Urinary bladder (tissue), 4 donors: ENCODE data around the gene ITIH6. TPM values are rescaled to one million over a fixed set of nuclear protein-coding genes. Genes with fewer than 3 reads are reported as not detected.
A peak's percentile ranks its signal among the peaks of the same experiment; 100 is the strongest.
"Not testable (repeated sequence)": the region's sequence is repeated elsewhere in the genome, so short reads cannot be mapped to it uniquely, and the experiment has no call there.

Source experiments
- DNase-seq: peaks from one replicate; pipeline ENCODE4 v3.0.0-alpha.2; 2015; ENCODE audit errors: extremely low spot score
- H3K27ac ChIP-seq: one replicate; pipeline ENCODE4 v1.5.1; 2013; ENCODE audit warnings: low read depth, mild to moderate bottlenecking, moderate library complexity
- H3K36me3 ChIP-seq: one replicate; pipeline ENCODE4 v1.6.1; 2013; ENCODE audit warnings: mild to moderate bottlenecking, moderate library complexity; ENCODE audit not compliant: insufficient read depth
- H3K4me1 ChIP-seq: one replicate; pipeline ENCODE4 v1.6.1; 2013; ENCODE audit warnings: mild to moderate bottlenecking, moderate library complexity; ENCODE audit not compliant: insufficient read depth
- H3K4me3 ChIP-seq: one replicate; pipeline ENCODE4 v1.5.1; 2013; ENCODE audit warnings: low read depth, low read length
- WGBS: extraction: QIAGEN DNeasy Blood & Tissue Kit; methylation state at CpG from one replicate; pipeline ENCODE4 v1.1.7; 2013; 5-methylcytosine and 5-hydroxymethylcytosine counted together
- polyA plus RNA-seq: library from polyadenylated mRNA; stranded (reverse); fragments of 200-250 nt; gene quantifications from one replicate; pipeline ENCODE4 v1.2.3, GENCODE V29; 2013
- total RNA-seq: library from RNA; depleted of rRNA; stranded (reverse); fragments of >200 nt; gene quantifications from one replicate; pipeline ENCODE4 v1.2.3, GENCODE V29; 2014
- donor health status: healthy with polysubstance abuse.
- donor health status: healthy.

Gene ITIH6, protein sequence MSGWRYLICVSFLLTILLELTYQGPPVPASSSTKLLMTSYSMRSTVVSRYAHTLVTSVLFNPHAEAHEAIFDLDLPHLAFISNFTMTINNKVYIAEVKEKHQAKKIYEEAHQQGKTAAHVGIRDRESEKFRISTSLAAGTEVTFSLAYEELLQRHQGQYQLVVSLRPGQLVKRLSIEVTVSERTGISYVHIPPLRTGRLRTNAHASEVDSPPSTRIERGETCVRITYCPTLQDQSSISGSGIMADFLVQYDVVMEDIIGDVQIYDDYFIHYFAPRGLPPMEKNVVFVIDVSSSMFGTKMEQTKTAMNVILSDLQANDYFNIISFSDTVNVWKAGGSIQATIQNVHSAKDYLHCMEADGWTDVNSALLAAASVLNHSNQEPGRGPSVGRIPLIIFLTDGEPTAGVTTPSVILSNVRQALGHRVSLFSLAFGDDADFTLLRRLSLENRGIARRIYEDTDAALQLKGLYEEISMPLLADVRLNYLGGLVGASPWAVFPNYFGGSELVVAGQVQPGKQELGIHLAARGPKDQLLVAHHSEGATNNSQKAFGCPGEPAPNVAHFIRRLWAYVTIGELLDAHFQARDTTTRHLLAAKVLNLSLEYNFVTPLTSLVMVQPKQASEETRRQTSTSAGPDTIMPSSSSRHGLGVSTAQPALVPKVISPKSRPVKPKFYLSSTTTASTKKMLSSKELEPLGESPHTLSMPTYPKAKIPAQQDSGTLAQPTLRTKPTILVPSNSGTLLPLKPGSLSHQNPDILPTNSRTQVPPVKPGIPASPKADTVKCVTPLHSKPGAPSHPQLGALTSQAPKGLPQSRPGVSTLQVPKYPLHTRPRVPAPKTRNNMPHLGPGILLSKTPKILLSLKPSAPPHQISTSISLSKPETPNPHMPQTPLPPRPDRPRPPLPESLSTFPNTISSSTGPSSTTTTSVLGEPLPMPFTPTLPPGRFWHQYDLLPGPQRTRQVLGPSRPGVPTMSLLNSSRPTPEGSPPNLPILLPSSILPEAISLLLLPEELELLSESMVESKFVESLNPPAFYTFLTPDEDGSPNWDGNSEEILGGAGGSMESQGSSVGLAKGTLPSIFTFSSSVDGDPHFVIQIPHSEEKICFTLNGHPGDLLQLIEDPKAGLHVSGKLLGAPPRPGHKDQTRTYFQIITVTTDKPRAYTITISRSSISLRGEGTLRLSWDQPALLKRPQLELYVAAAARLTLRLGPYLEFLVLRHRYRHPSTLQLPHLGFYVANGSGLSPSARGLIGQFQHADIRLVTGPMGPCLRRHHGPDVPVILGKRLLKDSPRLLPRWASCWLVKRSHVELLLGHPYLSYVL
- total RNA-seq (0.05 TPM), polyA plus RNA-seq (0.01 TPM)

DNA sequence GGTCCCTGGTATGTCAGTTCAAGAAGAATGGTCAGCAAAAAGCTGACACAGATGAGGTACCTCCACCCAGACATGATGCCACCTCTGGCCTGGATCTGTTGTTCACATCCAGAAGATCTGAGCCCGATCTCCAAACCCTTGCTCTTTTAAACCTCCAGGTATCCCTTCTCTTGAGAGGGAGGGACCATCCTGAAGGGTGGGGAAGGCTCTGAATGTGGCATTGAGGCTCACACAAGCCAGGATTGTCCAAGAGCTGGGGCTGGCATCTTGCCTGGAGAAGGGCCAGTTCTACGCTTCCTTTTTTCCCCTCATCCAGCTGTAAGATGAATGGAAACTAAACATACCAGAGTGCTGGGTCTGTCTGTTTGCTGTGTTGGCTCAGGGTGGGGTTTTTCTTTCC, at the start of gene ITIH6:
Gene ITIH6 (minus strand): TSS at position 119 of the 400 bp plus-strand sequence. CDS start 45 bp downstream, at position 74.
- H3K4me1 ChIP-seq, result no peaks in the 10 kb centered on the region
- no peak for DNase-seq
- no peak within 1 kb of the TSS for H3K4me3 ChIP-seq
- no peaks in the 10 kb centered on the region for H3K36me3 ChIP-seq
- H3K27ac ChIP-seq, result no peak within 1 kb of the TSS
- 60% methylated on average over 2 of the region's 2 CpGs for WGBS

DNA sequence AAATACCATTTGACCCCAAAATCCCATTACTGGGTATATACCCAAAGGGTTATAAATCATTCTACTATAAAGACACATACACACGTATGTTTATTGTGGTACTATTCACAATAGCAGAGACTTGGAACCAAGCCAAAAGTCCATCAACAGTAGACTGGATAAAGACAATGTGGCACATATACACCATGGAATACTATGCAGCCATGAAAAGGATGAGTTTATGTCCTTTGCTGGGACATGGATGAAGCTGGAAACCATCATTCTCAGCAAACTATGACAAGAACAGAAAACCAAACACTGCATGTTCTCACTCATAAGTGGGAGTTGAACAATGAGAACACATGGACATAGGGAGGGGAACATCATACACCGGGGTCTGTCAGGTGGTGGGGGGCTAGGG, 49.6 kb upstream of the ITIH6 start:
- H3K36me3 ChIP-seq, H3K4me1 ChIP-seq, H3K4me3 ChIP-seq, H3K27ac ChIP-seq, DNase-seq: not testable (repeated sequence)
- 86% methylated on average over 2 of the region's 2 CpGs for WGBS

DNA sequence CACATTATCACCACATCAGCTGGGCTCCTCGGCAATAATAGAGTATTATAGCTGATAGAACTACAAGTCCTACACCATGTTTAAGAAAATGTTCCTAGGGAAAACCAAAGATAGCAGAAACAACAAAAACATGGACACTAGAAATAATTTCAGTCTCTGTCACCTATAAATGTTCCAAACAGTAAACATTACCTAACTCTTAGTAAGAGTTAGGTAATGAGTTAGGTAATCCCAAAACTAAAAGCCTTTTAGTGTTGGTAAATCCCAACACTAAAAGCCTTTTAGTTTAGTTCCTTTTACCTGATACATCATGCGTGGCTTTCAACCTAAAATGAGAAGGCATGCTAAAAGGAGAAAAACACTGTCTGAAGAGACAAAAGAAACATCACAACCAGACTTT, 45.0 kb upstream of the ITIH6 start:
- WGBS, result 84% methylated on average over 2 of the region's 2 CpGs
- Histone ChIP-seq H3K4me1 (no peaks in the 10 kb centered on the region), H3K4me3 (no peak overlapping the region), H3K36me3 (no peaks in the 10 kb centered on the region), H3K27ac (no peak overlapping the region)
- DNase-seq, result no peak

DNA sequence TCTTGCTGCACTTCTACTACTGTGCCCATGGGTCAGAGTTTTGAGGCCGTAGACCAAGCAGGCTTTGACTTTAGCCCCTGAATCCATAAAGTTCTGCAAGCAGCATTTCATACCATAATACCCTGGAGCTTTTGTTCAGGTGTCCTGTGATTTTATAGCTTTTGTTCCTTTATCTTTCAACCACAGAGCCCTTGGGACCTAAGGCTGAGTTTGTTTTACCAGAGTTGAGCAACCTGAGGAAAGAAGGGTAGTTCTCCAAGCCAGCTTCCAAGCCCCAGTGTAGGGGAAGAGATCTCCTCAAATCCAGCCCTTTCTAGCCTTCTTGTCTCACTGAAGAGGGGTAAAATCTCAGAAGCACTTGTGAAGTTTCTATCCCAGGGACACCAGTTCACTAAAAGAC, 44.6 kb upstream of the ITIH6 start:
- WGBS, result 83% methylated on average over 1 of the region's 1 CpG
- Histone ChIP-seq H3K27ac (no peak overlapping the region), H3K36me3 (no peaks in the 10 kb centered on the region), H3K4me1 (no peaks in the 10 kb centered on the region), H3K4me3 (no peak overlapping the region)
- no peak for DNase-seq

DNA sequence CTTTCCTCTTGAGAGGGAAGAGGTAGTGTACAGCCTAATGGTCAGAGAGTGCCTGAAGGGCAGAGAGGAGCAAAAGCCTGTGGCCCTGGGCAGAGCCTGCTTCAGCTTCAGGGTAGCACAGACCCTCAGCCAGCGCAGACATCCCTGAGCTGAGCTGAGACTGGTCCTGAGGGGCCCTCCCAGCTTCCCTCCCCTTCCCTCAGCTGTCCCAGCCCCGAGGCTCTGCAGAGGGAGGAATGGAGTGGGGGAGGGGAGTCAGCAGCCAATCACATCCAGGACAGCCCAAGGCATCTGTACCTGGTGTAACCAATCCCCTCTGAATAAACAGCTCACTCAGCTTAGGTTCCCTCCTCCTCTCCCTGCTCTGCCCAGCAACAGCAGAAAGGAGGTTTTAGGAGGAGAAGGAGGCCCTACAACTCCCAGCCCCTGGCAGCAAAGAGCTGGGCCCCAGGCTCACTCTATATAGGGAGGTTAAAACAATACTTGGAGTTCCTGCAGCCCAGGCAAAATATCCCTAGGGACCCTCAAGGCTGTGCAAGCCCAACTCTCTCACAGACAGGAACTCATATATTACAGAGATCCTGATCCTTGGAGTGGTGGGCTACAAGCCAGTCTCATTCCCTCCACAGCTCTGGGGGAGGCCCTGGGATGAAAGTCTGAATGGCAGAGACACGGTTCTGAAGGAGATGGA, 43.3 kb upstream of the ITIH6 start:
- not testable (repeated sequence) for H3K36me3 ChIP-seq, H3K4me1 ChIP-seq, H3K4me3 ChIP-seq, H3K27ac ChIP-seq
- DNase-seq, result peak; percentile 23
- WGBS, result 12% methylated on average over 2 of the region's 3 CpGs

DNA sequence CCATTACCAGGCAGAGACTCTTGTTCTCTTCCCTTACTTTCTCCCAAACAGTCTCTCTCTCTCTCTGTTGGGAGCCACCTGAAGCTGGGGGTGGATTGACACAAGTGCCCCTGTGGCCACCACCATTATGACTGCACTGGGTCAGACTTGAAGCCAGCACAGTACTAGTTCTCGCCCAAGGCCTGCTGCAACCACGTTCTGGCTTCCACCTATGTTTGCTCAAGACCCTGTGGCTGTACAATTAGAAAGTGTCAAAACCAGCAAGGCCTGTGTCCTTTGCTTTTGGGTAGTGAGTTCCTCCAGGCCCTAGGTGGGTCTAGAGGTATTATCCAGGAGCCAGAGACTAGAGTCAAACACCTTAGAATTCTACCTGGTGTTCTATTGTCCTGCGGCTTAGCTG, 40.5 kb upstream of the ITIH6 start:
- Histone ChIP-seq H3K36me3 (no peaks in the 10 kb centered on the region), H3K4me3 (no peak overlapping the region), H3K4me1 (no peaks in the 10 kb centered on the region), H3K27ac (no peak overlapping the region)
- DNase-seq, result no peak
- WGBS, result 94% methylated on average over 3 of the region's 3 CpGs

DNA sequence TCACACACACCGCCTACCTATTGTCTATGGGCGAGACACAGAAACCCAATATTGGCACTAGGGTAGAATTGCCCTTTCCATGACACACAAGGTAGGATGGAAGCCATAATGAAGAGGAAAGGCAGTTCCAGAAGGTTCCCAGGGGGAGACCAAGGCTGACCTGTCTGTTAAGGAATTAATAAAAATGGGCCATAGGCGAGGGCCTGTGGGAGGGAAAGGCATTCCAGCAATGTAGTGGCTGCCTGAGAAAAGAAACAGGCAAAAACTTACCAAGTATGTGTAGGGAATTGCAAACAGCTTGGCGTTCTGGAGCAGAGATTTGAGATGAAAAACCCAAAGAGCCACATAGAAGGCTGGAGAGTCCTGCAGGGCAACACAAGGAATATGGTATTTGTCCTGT, 28.5 kb upstream of the ITIH6 start:
- H3K36me3 ChIP-seq, result no peaks in the 10 kb centered on the region
- H3K4me3 ChIP-seq, result no peak overlapping the region
- H3K4me1 ChIP-seq, result no peaks in the 10 kb centered on the region
- 81% methylated on average over 4 of the region's 4 CpGs for WGBS
- no peak overlapping the region for H3K27ac ChIP-seq
- no peak for DNase-seq

DNA sequence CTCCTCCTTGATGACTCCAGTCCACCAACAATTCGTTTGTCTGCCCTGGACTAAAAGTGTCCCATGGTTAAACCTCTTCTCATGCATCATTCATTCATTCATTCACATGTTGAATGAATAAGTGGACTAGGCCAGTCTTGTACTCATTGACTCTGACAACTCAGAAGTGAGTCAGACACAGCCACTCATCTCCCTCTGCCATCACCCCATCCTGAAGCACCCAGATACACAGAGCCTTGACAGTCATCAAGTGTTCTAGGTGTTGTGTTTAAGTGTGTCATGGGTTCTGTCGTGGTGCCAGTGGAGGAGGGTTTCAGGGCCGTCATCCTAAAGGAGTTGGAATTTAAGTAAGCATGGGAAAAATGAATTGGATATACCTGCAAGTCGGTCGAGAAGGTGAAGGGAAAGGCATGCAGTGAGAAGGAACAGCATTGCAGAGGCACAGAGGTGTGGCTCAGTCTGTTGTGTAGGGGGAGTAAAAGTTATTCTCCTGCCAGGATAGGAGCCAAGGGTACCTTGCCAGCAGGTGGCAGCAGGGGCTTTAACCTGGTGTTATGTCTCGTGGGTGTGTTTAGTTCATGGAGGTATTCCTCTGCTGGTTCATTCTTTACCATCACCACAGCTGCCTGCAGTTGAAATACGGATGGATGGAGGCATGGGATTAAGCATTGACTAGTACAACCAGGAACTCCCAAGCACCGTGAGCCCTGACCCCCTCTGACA, 27.8 kb upstream of the ITIH6 start:
- no peaks in the 10 kb centered on the region for H3K36me3 ChIP-seq
- no peak overlapping the region for H3K4me3 ChIP-seq
- no peak for DNase-seq
- H3K4me1 ChIP-seq, result no peaks in the 10 kb centered on the region
- 69% methylated on average over 8 of the region's 8 CpGs for WGBS
- H3K27ac ChIP-seq, result no peak overlapping the region

DNA sequence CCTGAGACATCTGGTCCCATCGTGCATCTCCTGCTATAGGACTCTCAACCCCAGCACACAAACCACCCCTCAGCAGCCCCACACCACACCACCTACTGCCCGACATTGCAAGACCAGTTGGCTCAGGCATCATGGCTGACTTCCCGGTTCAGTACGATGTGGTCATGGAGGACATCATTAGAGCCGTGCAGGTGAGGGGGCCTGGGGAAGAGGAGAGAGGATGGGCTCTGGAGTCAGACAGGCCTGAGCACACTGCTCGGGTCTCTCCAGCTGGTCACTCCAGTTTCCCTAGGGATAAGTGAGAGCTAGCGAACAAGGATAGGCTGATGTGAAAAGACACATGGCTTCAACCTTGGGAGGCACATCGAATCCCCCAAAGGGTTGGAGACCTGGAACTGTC, 26.7 kb upstream of the ITIH6 start:
- WGBS, result 94% methylated on average over 8 of the region's 8 CpGs
- no peak for DNase-seq
- no peaks in the 10 kb centered on the region for H3K4me1 ChIP-seq
- H3K27ac ChIP-seq, result no peak overlapping the region
- no peak overlapping the region for H3K4me3 ChIP-seq
- no peaks in the 10 kb centered on the region for H3K36me3 ChIP-seq

DNA sequence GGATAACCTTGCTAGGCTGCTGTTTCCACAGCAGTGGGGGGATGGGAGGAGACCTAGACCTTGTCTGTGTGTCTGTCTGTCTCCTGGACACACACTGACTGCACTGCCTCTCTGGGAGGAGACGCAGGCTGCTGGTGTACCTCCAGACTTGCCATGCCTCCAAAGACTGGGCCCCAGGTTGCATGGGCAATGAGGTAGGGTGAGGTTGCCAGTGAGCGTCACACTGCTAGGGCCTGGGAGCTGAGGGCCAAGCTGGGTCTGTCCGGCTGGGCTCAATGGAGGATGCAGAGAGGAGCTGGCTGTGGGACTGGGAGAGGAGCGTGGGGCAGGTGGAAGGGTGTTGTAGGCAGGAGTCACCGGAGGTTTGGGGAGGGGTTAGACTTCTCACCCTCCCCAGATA, 26.1 kb upstream of the ITIH6 start:
- no peak overlapping the region for H3K27ac ChIP-seq
- no peaks in the 10 kb centered on the region for H3K36me3 ChIP-seq
- no peak for DNase-seq
- 73% methylated on average over 5 of the region's 5 CpGs for WGBS
- H3K4me3 ChIP-seq, result no peak overlapping the region
- H3K4me1 ChIP-seq, result no peaks in the 10 kb centered on the region

DNA sequence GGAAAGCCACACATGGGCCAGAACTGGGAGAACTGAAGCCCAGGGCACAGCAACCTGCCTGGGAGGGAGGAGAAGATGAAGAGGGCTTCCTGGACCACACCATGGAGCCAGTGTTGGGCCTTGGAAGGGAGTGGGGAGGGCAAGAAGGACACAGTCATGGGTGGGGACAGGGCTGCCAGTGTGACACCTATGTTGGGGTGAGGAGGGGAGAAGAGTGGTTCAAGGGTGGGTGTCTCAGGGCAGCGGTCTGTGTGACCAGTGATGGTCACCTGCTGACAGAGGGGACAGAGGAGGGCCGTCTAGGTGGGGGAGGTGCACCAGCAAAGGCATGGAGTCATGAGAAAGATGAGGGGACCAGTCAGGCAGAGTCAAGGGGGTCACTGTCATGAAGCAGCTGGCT, 23.3 kb upstream of the ITIH6 start:
- H3K36me3 ChIP-seq, result no peaks in the 10 kb centered on the region
- H3K4me3 ChIP-seq, result no peak overlapping the region
- no peak overlapping the region for H3K27ac ChIP-seq
- DNase-seq, result no peak
- no peaks in the 10 kb centered on the region for H3K4me1 ChIP-seq
- 89% methylated on average over 2 of the region's 2 CpGs for WGBS

DNA sequence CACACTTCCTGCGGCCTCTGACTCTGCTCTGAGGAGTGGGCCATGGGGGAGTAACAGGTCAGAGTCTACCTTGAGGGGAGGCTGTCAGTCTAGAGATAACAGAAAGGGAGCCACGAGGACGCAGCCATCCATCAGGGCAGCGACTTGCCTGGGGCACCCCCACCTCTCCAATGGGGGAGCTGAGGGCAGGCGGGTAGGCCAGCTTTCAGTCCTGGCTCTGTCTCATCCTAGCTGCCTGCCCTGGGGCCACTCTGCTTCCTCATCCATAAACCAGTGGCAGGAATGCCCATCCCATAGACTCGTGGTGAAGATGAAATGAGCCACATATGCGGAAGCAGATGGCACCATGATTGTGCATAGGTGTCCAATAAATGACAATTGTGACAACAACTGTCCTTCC, 22.7 kb upstream of the ITIH6 start:
- DNase-seq, result no peak
- Histone ChIP-seq H3K36me3 (no peaks in the 10 kb centered on the region), H3K27ac (no peak overlapping the region), H3K4me1 (no peaks in the 10 kb centered on the region), H3K4me3 (no peak overlapping the region)
- WGBS, result 64% methylated on average over 7 of the region's 7 CpGs
